ENCODE data around the gene TSC22D3.

DNA sequence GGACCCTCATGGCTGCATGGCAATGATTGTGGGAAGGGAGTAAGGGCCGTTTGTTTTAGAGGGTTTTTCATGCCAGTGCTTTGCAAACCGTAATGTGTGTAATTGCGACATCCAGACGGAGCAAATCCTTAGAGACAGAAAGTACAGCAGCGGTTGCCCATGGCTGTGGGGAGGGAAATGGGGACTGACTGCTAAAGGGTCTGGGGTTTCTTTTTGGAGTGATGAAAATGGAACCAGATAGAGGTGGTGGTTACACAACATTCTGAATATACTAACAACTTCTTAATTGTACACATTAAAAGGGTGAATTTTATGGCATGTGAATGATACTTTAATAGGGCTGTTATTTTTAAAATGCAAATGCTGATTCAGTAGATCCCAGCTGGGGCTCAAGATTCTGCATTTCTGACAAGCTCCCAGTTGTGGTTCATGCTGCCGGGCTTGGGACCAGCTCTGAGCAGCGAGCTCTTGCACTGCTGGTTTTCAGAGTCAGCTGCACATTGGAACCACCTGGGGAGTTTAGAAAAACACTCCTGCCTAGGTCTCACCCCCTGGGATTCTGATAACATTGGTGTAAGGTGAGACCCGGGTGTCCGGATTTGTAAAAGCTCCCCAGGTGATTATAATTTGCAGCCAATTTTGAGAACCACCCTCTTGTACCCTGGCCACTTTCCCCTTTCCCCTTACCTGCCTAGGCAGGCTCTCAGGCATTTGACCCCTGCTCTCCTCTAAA, 99.6 kb downstream of the TSC22D3 start:
- TF ChIP-seq POLR2A (IDR thresholded peaks at IDR 0.05) (no peak), CTCF (IDR thresholded peaks at IDR 0.05) (no peak), EP300 (IDR thresholded peaks at IDR 0.05) (peak in 1 of 2 donors; percentile 85)

Measured in tibial nerve (tissue), 4 donors.